Adrenal gland (tissue), 12 donors: Measurements from ENCODE around the gene RUNDC1. TPM values are rescaled to one million over a fixed set of nuclear protein-coding genes. Genes with fewer than 3 reads are reported as not detected.
A peak's percentile ranks its signal among the peaks of the same experiment; 100 is the strongest.
"Not testable (repeated sequence)": the region's sequence is repeated elsewhere in the genome, so short reads cannot be mapped to it uniquely, and the experiment has no call there.

Source experiments
- DNase-seq, 7 donors: peaks; one replicate each; pipeline ENCODE4 v3.0.0-alpha.2; 2019 to 2020
- H3K27ac ChIP-seq, 5 donors: fragments of 200-600 bp; sonication (generic) in 4 of 5; 1 replicate in 3 of 5; 2 replicates in 2 of 5; pipeline versions ENCODE4 v1.5.1 to v1.8.0; 2016 to 2020; ENCODE audit warnings: mild to moderate bottlenecking in 1 of 5
- H3K27me3 ChIP-seq: fragments of 200-600 bp; 2 replicates; pipeline ENCODE4 v1.8.0; 2021
- H3K36me3 ChIP-seq, 2 donors: fragments of 200-600 bp; replicated peaks in 1 of 2; 1 replicate in 1 of 2; 2 replicates in 1 of 2; pipeline versions ENCODE4 v1.5.1 to v1.8.0; 2018 to 2022
- H3K4me1 ChIP-seq, 2 donors: fragments of 200-600 bp; replicated peaks in 1 of 2; 1 replicate in 1 of 2; 2 replicates in 1 of 2; pipeline versions ENCODE4 v1.5.1 to v1.8.0; 2018 to 2021
- H3K4me3 ChIP-seq, 4 donors: fragments of 200-600 bp; sonication (generic) in 3 of 4; one replicate each; pipeline ENCODE4 v1.5.1; 2016 to 2018
- H3K9me3 ChIP-seq, 3 donors: fragments of 200-600 bp; sonication (generic) in 1 of 3; replicated peaks in 1 of 3; 1 replicate in 2 of 3; 2 replicates in 1 of 3; pipeline versions ENCODE4 v1.5.1 to v1.8.0; 2016 to 2021
- POLR2A ChIP-seq, 2 donors: fragments of 450-650 bp; IDR thresholded peaks; one replicate each; pipeline ENCODE4 v1.6.1; 2017; ENCODE audit warnings: antibody characterized with exemption in 2 of 2, mild to moderate bottlenecking in 2 of 2, moderate library complexity in 1 of 2
- WGBS, 4 donors: extraction: QIAGEN DNeasy Blood & Tissue Kit in 2 of 4; methylation state at CpG; one replicate each; pipeline versions ENCODE4 v1.1.5 to v1.1.7; 2013 to 2017; 5-methylcytosine and 5-hydroxymethylcytosine counted together
- intact Hi-C, 2 donors: fragments of 100-400 bp; cut with DNase I; formaldehyde crosslinking; loops; one replicate each; pipeline versions ENCODE4 v1.14.1 to v1.15.0; 2022 to 2023
- polyA plus RNA-seq, 3 donors: library from polyadenylated mRNA; stranded (reverse); fragments of 200-250 nt in 2 of 3; fragments of 350-450 nt in 1 of 3; fragmentation: Illumina TruSeq in 1 of 3; extraction: RNeasy Lipid Tissue Mini Kit (QIAGEN cat#74804) in 1 of 3; gene quantifications; one replicate each; pipeline ENCODE4 v1.2.3, GENCODE V29; 2013 to 2014
- total RNA-seq, 9 donors: library from RNA; depleted of rRNA in 4 of 9; stranded (reverse); fragments of >200 nt in 4 of 9; fragments of 120-200 nt in 1 of 9; fragmentation: NEBNext Ultra II Directional in 1 of 9; extraction: Animal tissue kit (Norgen Biotek cat#: 25700) in 1 of 9; gene quantifications; one replicate each; pipeline versions ENCODE4 v1.1.0 to v1.2.4, GENCODE V29; 2013 to 2023
- TF ChIP-seq, protein P1 (sequence below), 6 experiments: fragments of 450-650 bp in 4 of 6; fragments of 200-600 bp in 2 of 6; sonication (generic) in 1 of 6; IDR thresholded peaks; 1 replicate in 5 of 6; 2 replicates in 1 of 6; pipeline versions ENCODE4 v1.5.1 to v1.8.0; 2016 to 2021; ENCODE audit warnings: antibody characterized with exemption in 6 of 6, mild to moderate bottlenecking in 2 of 6, moderate library complexity in 1 of 6
- donor health status: healthy with polysubstance abuse.
- donor health status: Bipolar disorder and iron deficiency.
- donor health status: DM: yes; HTN: yes; CAD: no.
- donor health status: DM: no; HTN: no; CAD: no.
- donor health status: DM: no; HTN: no; CAD: no.
- donor health status: DM: yes; HTN: yes; CAD: no.

The RUNDC1 gene
- total and polyA plus RNA-seq, 12 donors, result 7.6 to 29.7 (median 17.1) TPM

DNA sequence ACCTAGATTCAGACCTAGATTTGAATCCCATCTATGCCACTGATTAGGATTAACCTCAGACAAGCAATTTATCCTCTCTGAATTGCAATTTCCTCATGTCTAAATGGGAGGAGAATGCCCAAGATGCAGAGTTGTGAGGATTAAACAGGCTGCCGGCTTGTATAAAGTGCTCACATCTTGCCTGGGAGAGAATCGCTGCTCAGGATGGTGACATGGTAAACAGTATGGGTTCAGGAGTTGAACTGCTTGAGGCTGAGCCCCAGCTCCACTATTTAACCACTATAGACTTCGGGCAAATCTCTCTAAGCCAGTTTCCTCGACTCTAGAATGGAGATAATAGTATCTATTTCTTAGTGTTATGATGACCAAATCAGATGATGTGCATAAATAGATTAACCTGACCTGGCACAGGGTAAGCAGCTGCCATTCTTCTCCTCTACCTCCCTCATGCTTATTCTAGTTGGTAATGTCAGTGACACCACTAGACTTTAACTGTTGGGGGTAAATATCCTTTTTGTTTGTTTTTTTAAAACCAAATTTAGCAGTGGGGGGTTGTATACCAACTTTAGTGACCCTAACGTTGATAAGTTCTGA, 17.1 kb downstream of the RUNDC1 start:
- TF ChIP-seq POLR2A (IDR thresholded peaks at IDR 0.05), result no peak
- TF ChIP-seq, protein P1, sequence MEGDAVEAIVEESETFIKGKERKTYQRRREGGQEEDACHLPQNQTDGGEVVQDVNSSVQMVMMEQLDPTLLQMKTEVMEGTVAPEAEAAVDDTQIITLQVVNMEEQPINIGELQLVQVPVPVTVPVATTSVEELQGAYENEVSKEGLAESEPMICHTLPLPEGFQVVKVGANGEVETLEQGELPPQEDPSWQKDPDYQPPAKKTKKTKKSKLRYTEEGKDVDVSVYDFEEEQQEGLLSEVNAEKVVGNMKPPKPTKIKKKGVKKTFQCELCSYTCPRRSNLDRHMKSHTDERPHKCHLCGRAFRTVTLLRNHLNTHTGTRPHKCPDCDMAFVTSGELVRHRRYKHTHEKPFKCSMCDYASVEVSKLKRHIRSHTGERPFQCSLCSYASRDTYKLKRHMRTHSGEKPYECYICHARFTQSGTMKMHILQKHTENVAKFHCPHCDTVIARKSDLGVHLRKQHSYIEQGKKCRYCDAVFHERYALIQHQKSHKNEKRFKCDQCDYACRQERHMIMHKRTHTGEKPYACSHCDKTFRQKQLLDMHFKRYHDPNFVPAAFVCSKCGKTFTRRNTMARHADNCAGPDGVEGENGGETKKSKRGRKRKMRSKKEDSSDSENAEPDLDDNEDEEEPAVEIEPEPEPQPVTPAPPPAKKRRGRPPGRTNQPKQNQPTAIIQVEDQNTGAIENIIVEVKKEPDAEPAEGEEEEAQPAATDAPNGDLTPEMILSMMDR (IDR thresholded peaks at IDR 0.05), result no peak
- no peaks in the 10 kb centered on the region for H3K27me3 ChIP-seq
- peaks cover 0 to 38% of the 10 kb centered on the region in 2 donors for H3K36me3 ChIP-seq
- no peaks in the 10 kb centered on the region for H3K9me3 ChIP-seq
- H3K4me3 ChIP-seq, result peak overlapping the region in 1 of 4 donors; percentile 23
- peaks cover 12 to 26% of the 10 kb centered on the region in 2 donors for H3K4me1 ChIP-seq
- DNase-seq, result no peak
- intact Hi-C loops, result loop anchor here in 1 of 2 donors (2.0 to 10.0 kb wide), 2 partner anchors 29 to 153 kb away; partner anchors contain the start of gene AOC2
- H3K27ac ChIP-seq, result peak overlapping the region in 4 of 5 donors; percentile 30 to 97 (median 82)
- 18 to 32% (median 23%) methylated on average over 5 of the region's 5 CpGs for WGBS, 4 donors

GRCh38 chr17:42997984-42998938, 17.9 kb downstream of the RUNDC1 start, which contains the start of gene RPL27:
Gene RPL27, plus strand, starts transcription at chr17:42998419. Its CDS starts 332 bp downstream, at chr17:42998751.
- Histone ChIP-seq H3K27ac (peak within 1 kb of the TSS; percentile 51 to 97 (median 93)), H3K36me3 (peaks cover 0 to 38% of the 10 kb centered on the region in 2 donors), H3K9me3 (no peaks in the 10 kb centered on the region), H3K4me1 (peaks cover 12 to 26% of the 10 kb centered on the region in 2 donors), H3K27me3 (no peaks in the 10 kb centered on the region), H3K4me3 (peak within 1 kb of the TSS; percentile 34 to 87 (median 70))
- WGBS, 4 donors, result 0 to 1% (median 1%) methylated on average over 18 to 49 of the region's 49 CpGs
- DNase-seq, result peak; percentile 96 to 100 (median 99)
- intact Hi-C loops, result loop anchor here in 1 of 2 donors (2.0 to 10.0 kb wide), 2 partner anchors 29 to 153 kb away; partner anchors contain the start of gene AOC2
- TF ChIP-seq POLR2A (IDR thresholded peaks at IDR 0.05), result peak; percentile 44 to 89
- TF ChIP-seq, protein P1 (IDR thresholded peaks at IDR 0.05), result peak; percentile 90 to 97 (median 95)

DNA sequence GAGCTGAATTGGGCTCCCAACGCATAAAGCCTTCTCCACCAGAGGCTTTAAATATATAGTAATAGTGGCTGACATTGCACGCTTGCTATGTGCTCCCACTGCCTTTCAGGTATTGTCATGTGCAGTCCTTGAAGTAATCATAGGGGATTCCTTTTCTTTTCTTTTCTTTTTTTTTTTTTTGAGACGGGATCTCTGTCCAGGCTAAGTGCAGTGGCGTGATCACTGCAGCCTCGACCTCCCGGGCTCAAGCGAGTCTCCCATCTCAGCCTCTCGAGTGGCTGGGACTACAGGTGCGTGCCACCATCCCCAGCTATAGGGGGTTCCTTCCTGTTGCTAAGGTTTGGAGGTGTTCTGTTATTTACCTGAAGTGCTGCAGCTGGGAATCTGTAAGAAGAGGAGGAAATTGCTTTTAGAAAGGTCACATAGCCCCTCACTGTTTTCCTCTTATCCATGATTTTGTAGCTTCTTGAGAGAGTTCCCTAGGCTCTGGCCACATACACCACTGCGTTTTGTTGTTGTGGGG, 18.7 kb downstream of the RUNDC1 start:
- H3K27me3 ChIP-seq, result no peaks in the 10 kb centered on the region
- H3K4me3 ChIP-seq, result peak overlapping the region; percentile 34 to 87 (median 70)
- peaks cover 12 to 26% of the 10 kb centered on the region in 2 donors for H3K4me1 ChIP-seq
- H3K9me3 ChIP-seq, result no peaks in the 10 kb centered on the region
- peak overlapping the region; percentile 51 to 97 (median 93) for H3K27ac ChIP-seq
- DNase-seq, result no peak
- intact Hi-C loops, result loop anchor here in 1 of 2 donors (10.0 kb wide), 1 partner anchor 154 kb away; the partner anchor contains the start of gene AOC2
- peaks cover 0 to 40% of the 10 kb centered on the region in 2 donors for H3K36me3 ChIP-seq
- WGBS, 4 donors, result 7 to 13% (median 9%) methylated on average over 10 of the region's 10 CpGs
- TF ChIP-seq, protein P1 (IDR thresholded peaks at IDR 0.05), result no peak
- no peak for TF ChIP-seq POLR2A (IDR thresholded peaks at IDR 0.05)

- H3K27ac ChIP-seq, result peak overlapping the region in 1 of 5 donors; percentile 20
- H3K4me1 ChIP-seq, result peaks cover 12 to 26% of the 10 kb centered on the region in 2 donors
- H3K4me3 ChIP-seq, H3K27me3 ChIP-seq, H3K9me3 ChIP-seq, DNase-seq, intact Hi-C loops: not testable (repeated sequence)
- peaks cover 0 to 40% of the 10 kb centered on the region in 2 donors for H3K36me3 ChIP-seq
- WGBS, 4 donors, result 89 to 90% (median 90%) methylated on average over 13 of the region's 13 CpGs
Measured at GRCh38 chr17:43000894-43001293, 20.5 kb downstream of the RUNDC1 start.
